GM23338 (cell line): ENCODE data around the gene KRTAP4-4. TPM values are rescaled to one million over a fixed set of nuclear protein-coding genes. Genes with fewer than 3 reads are reported as not detected.
"Not testable (repeated sequence)": the region's sequence is repeated elsewhere in the genome, so short reads cannot be mapped to it uniquely, and the experiment has no call there.

Experiments
- ATAC-seq: fragments of 200-7000 bp; cut with Tn5 transposase; 3 replicates; pipeline ENCODE4 v1.9.1; 2020
- DNase-seq: peaks from one replicate; pipeline ENCODE4 v3.0.0-alpha.2; 2015; ENCODE audit warnings: low spot score
- H2AFZ ChIP-seq: fragments of 200-600 bp; sonication (generic); 2 replicates; pipeline ENCODE4 v1.8.0; 2016; ENCODE audit warnings: antibody characterized with exemption, mild to moderate bottlenecking, moderate library complexity
- H3F3A ChIP-seq: fragments of 200-600 bp; sonication (generic); replicated peaks from 2 replicates; pipeline ENCODE4 v1.8.0; 2017; ENCODE audit warnings: antibody characterized with exemption, mixed run types, low read depth
- H3K27ac ChIP-seq: fragments of 200-600 bp; sonication (generic); 2 replicates; pipeline ENCODE4 v1.6.1; 2016; ENCODE audit warnings: low read depth
- H3K27me3 ChIP-seq: fragments of 200-600 bp; sonication (generic); 2 replicates; pipeline ENCODE4 v1.8.0; 2016; ENCODE audit warnings: mild to moderate bottlenecking, mixed run types, moderate library complexity; ENCODE audit not compliant: insufficient read depth
- H3K36me3 ChIP-seq: fragments of 200-600 bp; sonication (generic); 2 replicates; pipeline ENCODE4 v1.8.0; 2016; ENCODE audit warnings: mild to moderate bottlenecking; ENCODE audit not compliant: insufficient read depth
- H3K4me1 ChIP-seq: fragments of 200-600 bp; sonication (generic); 2 replicates; pipeline ENCODE4 v1.8.0; 2016; ENCODE audit warnings: mild to moderate bottlenecking, moderate library complexity; ENCODE audit not compliant: insufficient read depth
- H3K4me2 ChIP-seq: fragments of 200-600 bp; sonication (generic); 2 replicates; pipeline ENCODE4 v1.7.1; 2017; ENCODE audit warnings: mixed run types
- H3K4me3 ChIP-seq: fragments of 200-600 bp; sonication (generic); 2 replicates; pipeline ENCODE4 v1.6.1; 2016; ENCODE audit warnings: mixed run types
- H3K79me2 ChIP-seq: fragments of 200-600 bp; sonication (generic); replicated peaks from 2 replicates; pipeline ENCODE4 v1.8.0; 2017; ENCODE audit warnings: mild to moderate bottlenecking; ENCODE audit not compliant: insufficient read depth
- H3K9me2 ChIP-seq: fragments of 200-600 bp; sonication (generic); 2 replicates; pipeline ENCODE4 v1.8.0; 2017; ENCODE audit not compliant: insufficient read depth
- H4K20me1 ChIP-seq: fragments of 200-600 bp; sonication (generic); replicated peaks from 2 replicates; pipeline ENCODE4 v1.8.0; 2017; ENCODE audit warnings: mild to moderate bottlenecking; ENCODE audit not compliant: insufficient read depth
- H3K27ac Mint-ChIP-seq: 2 replicates; pipeline ENCODE4 v1.8.0; 2020; ENCODE audit warnings: inconsistent platforms, mild to moderate bottlenecking, moderate library complexity, mixed read lengths
- H3K27me3 Mint-ChIP-seq: 3 replicates; pipeline ENCODE4 v1.8.0; 2022; ENCODE audit warnings: low read depth, mild to moderate bottlenecking, moderate library complexity, mixed read lengths, inconsistent platforms; ENCODE audit not compliant: insufficient read depth, poor library complexity
- H3K36me3 Mint-ChIP-seq: 3 replicates; pipeline ENCODE4 v1.8.0; 2021; ENCODE audit warnings: low read depth, mild to moderate bottlenecking, inconsistent platforms, moderate library complexity, mixed read lengths
- H3K4me1 Mint-ChIP-seq: 3 replicates; pipeline ENCODE4 v1.8.0; 2020; ENCODE audit warnings: mild to moderate bottlenecking, inconsistent platforms, mixed read lengths
- H3K4me3 Mint-ChIP-seq: 3 replicates; pipeline ENCODE4 v1.8.0; 2021; ENCODE audit warnings: moderate library complexity, mild to moderate bottlenecking, inconsistent platforms, mixed read lengths
- H3K9me3 Mint-ChIP-seq: 3 replicates; pipeline ENCODE4 v1.8.0; 2020; ENCODE audit warnings: moderate library complexity, mild to moderate bottlenecking, inconsistent platforms, mixed read lengths
- NANOG ChIP-seq: IDR thresholded peaks from 2 replicates; pipeline ENCODE4 v1.6.1; 2016; ENCODE audit warnings: antibody characterized with exemption, borderline replicate concordance
- ZNF114 ChIP-seq: fragments of 250-450 bp; sonication (Bioruptor Pico); IDR thresholded peaks from 2 replicates; pipeline ENCODE4 v1.5.0; 2020; ENCODE audit warnings: mild to moderate bottlenecking, moderate library complexity
- ZNF331 ChIP-seq: fragments of 250-450 bp; sonication (Bioruptor Pico); IDR thresholded peaks from 2 replicates; pipeline ENCODE4 v1.5.0; 2020; ENCODE audit warnings: low read depth, mild to moderate bottlenecking, moderate library complexity
- polyA plus RNA-seq: library from polyadenylated mRNA; unstranded; fragments of >200 nt; fragmentation: Nextera tagmentation; extraction: Ambion mirVana; gene quantifications from 2 replicates; pipeline ENCODE4 v1.2.1, GENCODE V29; 2016
- total RNA-seq: library from RNA; depleted of rRNA; stranded (reverse); fragments of >200 nt; shearing (Covaris generic); gene quantifications from 2 replicates; pipeline ENCODE4 v1.2.3, GENCODE V29; 2014
- TF ChIP-seq, protein P1 (sequence below): IDR thresholded peaks from one replicate; pipeline ENCODE4 v1.6.1; 2018; ENCODE audit warnings: antibody characterized with exemption; ENCODE audit not compliant: unreplicated experiment
- TF ChIP-seq, protein P2 (sequence below): fragments of 250-450 bp; sonication (Bioruptor Pico); IDR thresholded peaks from 2 replicates; pipeline ENCODE4 v1.5.0; 2020; ENCODE audit warnings: mild to moderate bottlenecking, moderate library complexity

The KRTAP4-4 gene
- total and polyA plus RNA-seq, 2 experiments from 2014 or later = not detected

DNA sequence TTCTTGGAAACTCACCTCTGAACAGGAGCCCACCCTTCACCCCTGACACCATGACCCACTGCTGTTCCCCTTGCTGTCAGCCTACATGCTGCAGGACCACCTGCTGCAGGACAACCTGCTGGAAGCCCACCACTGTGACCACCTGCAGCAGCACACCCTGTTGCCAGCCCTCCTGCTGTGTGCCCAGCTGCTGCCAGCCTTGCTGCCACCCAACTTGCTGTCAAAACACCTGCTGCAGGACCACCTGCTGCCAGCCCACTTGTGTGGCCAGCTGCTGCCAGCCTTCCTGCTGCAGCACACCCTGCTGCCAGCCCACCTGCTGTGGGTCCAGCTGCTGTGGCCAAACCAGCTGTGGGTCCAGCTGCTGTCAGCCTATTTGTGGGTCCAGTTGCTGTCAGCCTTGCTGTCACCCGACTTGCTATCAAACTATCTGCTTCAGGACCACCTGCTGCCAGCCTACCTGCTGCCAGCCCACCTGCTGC lies 29.3 kb upstream of the KRTAP4-4 start, which contains the start of gene KRTAP9-1:
TSS of gene KRTAP9-1 (plus strand) at position 51 of the 482 bp plus-strand sequence. CDS start at position 51, 0 bp downstream.
- H2AFZ ChIP-seq, H4K20me1 ChIP-seq, H3K4me1 Mint-ChIP-seq, ATAC-seq, DNase-seq, H3K9me2 ChIP-seq, H3K36me3 Mint-ChIP-seq, H3K79me2 ChIP-seq, H3F3A ChIP-seq, H3K36me3 ChIP-seq, H3K27ac Mint-ChIP-seq, H3K27me3 Mint-ChIP-seq, H3K9me3 Mint-ChIP-seq, H3K27ac ChIP-seq, H3K4me3 ChIP-seq, H3K4me2 ChIP-seq, H3K27me3 ChIP-seq, H3K4me3 Mint-ChIP-seq, H3K4me1 ChIP-seq: not testable (repeated sequence)

DNA sequence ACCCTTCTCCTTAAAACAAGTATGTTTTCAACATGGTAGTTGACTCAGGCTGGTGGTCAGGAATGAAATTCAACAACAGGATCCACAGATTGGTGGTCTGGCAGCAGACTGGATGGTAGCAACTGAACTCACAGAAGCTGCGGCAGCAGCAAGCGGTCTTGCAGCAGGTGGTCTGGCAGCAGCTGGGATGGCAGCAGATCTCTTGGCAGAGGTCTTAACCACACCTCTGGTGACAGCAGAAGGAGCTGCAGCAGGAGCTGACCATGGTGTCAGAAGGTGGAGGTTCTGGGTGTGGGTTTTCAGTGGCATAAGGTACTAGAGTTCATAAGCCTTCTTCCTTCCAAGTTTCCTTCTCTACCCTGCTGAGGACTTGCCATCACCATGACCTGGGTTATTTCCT lies 26.3 kb upstream of the KRTAP4-4 start:
- TF ChIP-seq, protein P1, sequence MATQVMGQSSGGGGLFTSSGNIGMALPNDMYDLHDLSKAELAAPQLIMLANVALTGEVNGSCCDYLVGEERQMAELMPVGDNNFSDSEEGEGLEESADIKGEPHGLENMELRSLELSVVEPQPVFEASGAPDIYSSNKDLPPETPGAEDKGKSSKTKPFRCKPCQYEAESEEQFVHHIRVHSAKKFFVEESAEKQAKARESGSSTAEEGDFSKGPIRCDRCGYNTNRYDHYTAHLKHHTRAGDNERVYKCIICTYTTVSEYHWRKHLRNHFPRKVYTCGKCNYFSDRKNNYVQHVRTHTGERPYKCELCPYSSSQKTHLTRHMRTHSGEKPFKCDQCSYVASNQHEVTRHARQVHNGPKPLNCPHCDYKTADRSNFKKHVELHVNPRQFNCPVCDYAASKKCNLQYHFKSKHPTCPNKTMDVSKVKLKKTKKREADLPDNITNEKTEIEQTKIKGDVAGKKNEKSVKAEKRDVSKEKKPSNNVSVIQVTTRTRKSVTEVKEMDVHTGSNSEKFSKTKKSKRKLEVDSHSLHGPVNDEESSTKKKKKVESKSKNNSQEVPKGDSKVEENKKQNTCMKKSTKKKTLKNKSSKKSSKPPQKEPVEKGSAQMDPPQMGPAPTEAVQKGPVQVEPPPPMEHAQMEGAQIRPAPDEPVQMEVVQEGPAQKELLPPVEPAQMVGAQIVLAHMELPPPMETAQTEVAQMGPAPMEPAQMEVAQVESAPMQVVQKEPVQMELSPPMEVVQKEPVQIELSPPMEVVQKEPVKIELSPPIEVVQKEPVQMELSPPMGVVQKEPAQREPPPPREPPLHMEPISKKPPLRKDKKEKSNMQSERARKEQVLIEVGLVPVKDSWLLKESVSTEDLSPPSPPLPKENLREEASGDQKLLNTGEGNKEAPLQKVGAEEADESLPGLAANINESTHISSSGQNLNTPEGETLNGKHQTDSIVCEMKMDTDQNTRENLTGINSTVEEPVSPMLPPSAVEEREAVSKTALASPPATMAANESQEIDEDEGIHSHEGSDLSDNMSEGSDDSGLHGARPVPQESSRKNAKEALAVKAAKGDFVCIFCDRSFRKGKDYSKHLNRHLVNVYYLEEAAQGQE = peak; percentile 33
- TF ChIP-seq ZNF114 (no peak), ZNF331 (CRISPR knock-in tag) (no peak)
- Histone ChIP-seq H3K27me3 (no peaks in the 10 kb centered on the region), H3K4me1 (no peaks in the 10 kb centered on the region), H3K4me2 (no peak overlapping the region), H2AFZ (no peak overlapping the region), H3K79me2 (no peaks in the 10 kb centered on the region), H3K36me3 (no peaks in the 10 kb centered on the region), H3K4me3 (no peak overlapping the region), H3K27ac (no peak overlapping the region), H3F3A (no peaks in the 10 kb centered on the region), H4K20me1 (no peaks in the 10 kb centered on the region), H3K9me2 (no peaks in the 10 kb centered on the region)
- Mint-ChIP-seq H3K27ac (no peak overlapping the region), H3K4me1 (no peaks in the 10 kb centered on the region; the same call in 2 of the 3 replicates), H3K27me3 (no peaks in the 10 kb centered on the region), H3K36me3 (no peaks in the 10 kb centered on the region), H3K4me3 (no peak overlapping the region), H3K9me3 (no peaks in the 10 kb centered on the region)
- ATAC-seq (no peak), DNase-seq (no peak)

DNA sequence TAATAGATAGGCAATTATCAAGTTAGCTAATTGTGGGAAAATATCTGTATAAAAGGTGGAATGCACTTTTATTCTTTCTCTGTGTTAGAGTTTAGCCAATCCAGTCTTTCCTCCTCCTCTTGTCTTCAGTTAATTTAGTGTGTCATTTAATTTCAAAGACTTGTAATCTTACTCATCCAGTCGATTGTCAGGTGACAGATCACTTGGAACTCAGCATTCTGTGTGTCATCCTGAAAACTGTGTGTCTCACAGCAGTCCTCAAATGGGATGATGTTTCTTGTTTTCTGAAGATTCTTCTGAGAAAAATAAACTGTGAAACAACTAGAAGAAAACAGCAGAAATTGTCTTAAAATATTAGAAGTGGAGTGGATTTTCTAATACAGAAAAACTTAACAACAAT lies 24.5 kb upstream of the KRTAP4-4 start:
- ATAC-seq = no peak
- peaks cover 2% of the 10 kb centered on the region for H3K27me3 Mint-ChIP-seq
- H3K4me1 Mint-ChIP-seq = no peaks in the 10 kb centered on the region
- Histone ChIP-seq H3F3A (no peaks in the 10 kb centered on the region), H3K27me3 (no peaks in the 10 kb centered on the region), H3K9me2 (no peaks in the 10 kb centered on the region), H3K36me3 (no peaks in the 10 kb centered on the region), H2AFZ (no peak overlapping the region), H3K4me1 (no peaks in the 10 kb centered on the region), H3K4me2 (no peak overlapping the region), H4K20me1 (no peaks in the 10 kb centered on the region), H3K27ac (no peak overlapping the region), H3K79me2 (no peaks in the 10 kb centered on the region), H3K4me3 (no peak overlapping the region)
- H3K9me3 Mint-ChIP-seq = no peaks in the 10 kb centered on the region
- DNase-seq = no peak
- no peaks in the 10 kb centered on the region for H3K36me3 Mint-ChIP-seq
- no peak overlapping the region for H3K4me3 Mint-ChIP-seq
- no peak overlapping the region for H3K27ac Mint-ChIP-seq
- TF ChIP-seq, protein P2, sequence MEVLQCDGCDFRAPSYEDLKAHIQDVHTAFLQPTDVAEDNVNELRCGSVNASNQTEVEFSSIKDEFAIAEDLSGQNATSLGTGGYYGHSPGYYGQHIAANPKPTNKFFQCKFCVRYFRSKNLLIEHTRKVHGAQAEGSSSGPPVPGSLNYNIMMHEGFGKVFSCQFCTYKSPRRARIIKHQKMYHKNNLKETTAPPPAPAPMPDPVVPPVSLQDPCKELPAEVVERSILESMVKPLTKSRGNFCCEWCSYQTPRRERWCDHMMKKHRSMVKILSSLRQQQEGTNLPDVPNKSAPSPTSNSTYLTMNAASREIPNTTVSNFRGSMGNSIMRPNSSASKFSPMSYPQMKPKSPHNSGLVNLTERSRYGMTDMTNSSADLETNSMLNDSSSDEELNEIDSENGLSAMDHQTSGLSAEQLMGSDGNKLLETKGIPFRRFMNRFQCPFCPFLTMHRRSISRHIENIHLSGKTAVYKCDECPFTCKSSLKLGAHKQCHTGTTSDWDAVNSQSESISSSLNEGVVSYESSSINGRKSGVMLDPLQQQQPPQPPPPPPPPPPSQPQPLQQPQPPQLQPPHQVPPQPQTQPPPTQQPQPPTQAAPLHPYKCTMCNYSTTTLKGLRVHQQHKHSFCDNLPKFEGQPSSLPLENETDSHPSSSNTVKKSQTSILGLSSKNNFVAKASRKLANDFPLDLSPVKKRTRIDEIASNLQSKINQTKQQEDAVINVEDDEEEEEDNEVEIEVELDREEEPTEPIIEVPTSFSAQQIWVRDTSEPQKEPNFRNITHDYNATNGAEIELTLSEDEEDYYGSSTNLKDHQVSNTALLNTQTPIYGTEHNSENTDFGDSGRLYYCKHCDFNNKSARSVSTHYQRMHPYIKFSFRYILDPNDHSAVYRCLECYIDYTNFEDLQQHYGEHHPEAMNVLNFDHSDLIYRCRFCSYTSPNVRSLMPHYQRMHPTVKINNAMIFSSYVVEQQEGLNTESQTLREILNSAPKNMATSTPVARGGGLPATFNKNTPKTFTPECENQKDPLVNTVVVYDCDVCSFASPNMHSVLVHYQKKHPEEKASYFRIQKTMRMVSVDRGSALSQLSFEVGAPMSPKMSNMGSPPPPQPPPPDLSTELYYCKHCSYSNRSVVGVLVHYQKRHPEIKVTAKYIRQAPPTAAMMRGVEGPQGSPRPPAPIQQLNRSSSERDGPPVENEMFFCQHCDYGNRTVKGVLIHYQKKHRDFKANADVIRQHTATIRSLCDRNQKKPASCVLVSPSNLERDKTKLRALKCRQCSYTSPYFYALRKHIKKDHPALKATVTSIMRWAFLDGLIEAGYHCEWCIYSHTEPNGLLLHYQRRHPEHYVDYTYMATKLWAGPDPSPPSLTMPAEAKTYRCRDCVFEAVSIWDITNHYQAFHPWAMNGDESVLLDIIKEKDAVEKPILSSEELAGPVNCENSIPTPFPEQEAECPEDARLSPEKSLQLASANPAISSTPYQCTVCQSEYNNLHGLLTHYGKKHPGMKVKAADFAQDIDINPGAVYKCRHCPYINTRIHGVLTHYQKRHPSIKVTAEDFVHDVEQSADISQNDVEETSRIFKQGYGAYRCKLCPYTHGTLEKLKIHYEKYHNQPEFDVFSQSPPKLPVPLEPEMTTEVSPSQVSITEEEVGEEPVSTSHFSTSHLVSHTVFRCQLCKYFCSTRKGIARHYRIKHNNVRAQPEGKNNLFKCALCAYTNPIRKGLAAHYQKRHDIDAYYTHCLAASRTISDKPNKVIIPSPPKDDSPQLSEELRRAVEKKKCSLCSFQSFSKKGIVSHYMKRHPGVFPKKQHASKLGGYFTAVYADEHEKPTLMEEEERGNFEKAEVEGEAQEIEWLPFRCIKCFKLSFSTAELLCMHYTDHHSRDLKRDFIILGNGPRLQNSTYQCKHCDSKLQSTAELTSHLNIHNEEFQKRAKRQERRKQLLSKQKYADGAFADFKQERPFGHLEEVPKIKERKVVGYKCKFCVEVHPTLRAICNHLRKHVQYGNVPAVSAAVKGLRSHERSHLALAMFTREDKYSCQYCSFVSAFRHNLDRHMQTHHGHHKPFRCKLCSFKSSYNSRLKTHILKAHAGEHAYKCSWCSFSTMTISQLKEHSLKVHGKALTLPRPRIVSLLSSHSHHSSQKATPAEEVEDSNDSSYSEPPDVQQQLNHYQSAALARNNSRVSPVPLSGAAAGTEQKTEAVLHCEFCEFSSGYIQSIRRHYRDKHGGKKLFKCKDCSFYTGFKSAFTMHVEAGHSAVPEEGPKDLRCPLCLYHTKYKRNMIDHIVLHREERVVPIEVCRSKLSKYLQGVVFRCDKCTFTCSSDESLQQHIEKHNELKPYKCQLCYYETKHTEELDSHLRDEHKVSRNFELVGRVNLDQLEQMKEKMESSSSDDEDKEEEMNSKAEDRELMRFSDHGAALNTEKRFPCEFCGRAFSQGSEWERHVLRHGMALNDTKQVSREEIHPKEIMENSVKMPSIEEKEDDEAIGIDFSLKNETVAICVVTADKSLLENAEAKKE (CRISPR knock-in tag) = no peak
- no peak for TF ChIP-seq NANOG
